HK-2 (cell line): ENCODE data around the gene OSBPL2.

ENCODE experiments used
- DNase-seq: peaks from one replicate; pipeline ENCODE4 v3.0.0-alpha.2; 2018; ENCODE audit not compliant: unreplicated experiment

Gene OSBPL2

GRCh38 chr20:62301773-62302340 is 63.5 kb downstream of the OSBPL2 start:
- DNase-seq, result peak; percentile 96

GRCh38 chr20:62302341-62303061 is 64.2 kb downstream of the OSBPL2 start, which contains the start of gene ADRM1:
ADRM1 (plus strand) TSS chr20:62302997; CDS start chr20:62303569, 572 bp downstream.
- peak; percentile 99 for DNase-seq

- DNase-seq, result no peak
These were observed 64.7 kb downstream of the OSBPL2 start for GRCh38 chr20:62303062-62303339.

GRCh38 chr20:62303340-62304226 is 65.3 kb downstream of the OSBPL2 start:
- DNase-seq, result peak; percentile 62

GRCh38 chr20:62304331-62305148 is 66.2 kb downstream of the OSBPL2 start:
- no peak for DNase-seq

GRCh38 chr20:62305149-62305764 is 66.9 kb downstream of the OSBPL2 start:
- no peak for DNase-seq

- DNase-seq, result peak; percentile 37
These were observed 67.6 kb downstream of the OSBPL2 start for GRCh38 chr20:62305765-62306413.

- no peak for DNase-seq
These were observed 68.3 kb downstream of the OSBPL2 start for GRCh38 chr20:62306414-62307187.

- no peak for DNase-seq
These were observed 69.1 kb downstream of the OSBPL2 start for GRCh38 chr20:62307226-62308101.

- DNase-seq, result no peak
These were observed 69.9 kb downstream of the OSBPL2 start for GRCh38 chr20:62308102-62308822.

- DNase-seq, result no peak
These were observed 71.0 kb downstream of the OSBPL2 start for GRCh38 chr20:62309198-62309944.

- no peak for DNase-seq
These were observed 71.8 kb downstream of the OSBPL2 start for GRCh38 chr20:62309947-62310756.

GRCh38 chr20:62310757-62311121 is 72.4 kb downstream of the OSBPL2 start:
- no peak for DNase-seq

GRCh38 chr20:62311150-62311549 is 72.8 kb downstream of the OSBPL2 start:
- no peak for DNase-seq

- no peak for DNase-seq
These were observed 73.7 kb downstream of the OSBPL2 start for GRCh38 chr20:62311832-62312661.

- no peak for DNase-seq
These were observed 74.3 kb downstream of the OSBPL2 start for GRCh38 chr20:62312662-62312977.
